GM12801 (cell line): ENCODE data around the gene COQ6.

ENCODE experiments used
- TF ChIP-seq, protein P1 (sequence below): IDR thresholded peaks from one replicate; pipeline ENCODE4 v1.5.1; 2011; ENCODE audit warnings: control low read depth; ENCODE audit not compliant: insufficient read length; ENCODE audit errors: extremely low read depth

COQ6 gene

DNA sequence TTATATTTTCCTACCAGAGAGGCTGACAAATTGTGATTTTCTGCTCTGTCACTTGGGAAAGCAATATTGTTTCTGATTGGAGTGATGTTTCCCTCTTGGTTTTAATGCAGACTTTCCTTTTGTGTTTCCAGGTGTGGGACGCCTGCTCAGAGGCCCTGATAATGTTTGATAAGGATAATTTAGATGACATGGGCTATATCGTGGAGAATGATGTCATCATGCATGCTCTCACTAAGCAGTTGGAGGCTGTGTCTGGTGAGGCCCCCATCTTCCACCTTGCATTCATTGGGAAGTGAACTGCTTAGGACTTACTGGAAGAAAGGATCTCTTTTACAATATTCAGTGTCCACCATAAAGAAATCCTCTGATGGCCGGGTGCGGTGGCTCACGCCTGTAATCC, 5.6 kb downstream of the COQ6 start:
- TF ChIP-seq, protein P1, sequence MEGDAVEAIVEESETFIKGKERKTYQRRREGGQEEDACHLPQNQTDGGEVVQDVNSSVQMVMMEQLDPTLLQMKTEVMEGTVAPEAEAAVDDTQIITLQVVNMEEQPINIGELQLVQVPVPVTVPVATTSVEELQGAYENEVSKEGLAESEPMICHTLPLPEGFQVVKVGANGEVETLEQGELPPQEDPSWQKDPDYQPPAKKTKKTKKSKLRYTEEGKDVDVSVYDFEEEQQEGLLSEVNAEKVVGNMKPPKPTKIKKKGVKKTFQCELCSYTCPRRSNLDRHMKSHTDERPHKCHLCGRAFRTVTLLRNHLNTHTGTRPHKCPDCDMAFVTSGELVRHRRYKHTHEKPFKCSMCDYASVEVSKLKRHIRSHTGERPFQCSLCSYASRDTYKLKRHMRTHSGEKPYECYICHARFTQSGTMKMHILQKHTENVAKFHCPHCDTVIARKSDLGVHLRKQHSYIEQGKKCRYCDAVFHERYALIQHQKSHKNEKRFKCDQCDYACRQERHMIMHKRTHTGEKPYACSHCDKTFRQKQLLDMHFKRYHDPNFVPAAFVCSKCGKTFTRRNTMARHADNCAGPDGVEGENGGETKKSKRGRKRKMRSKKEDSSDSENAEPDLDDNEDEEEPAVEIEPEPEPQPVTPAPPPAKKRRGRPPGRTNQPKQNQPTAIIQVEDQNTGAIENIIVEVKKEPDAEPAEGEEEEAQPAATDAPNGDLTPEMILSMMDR, result no peak

DNA sequence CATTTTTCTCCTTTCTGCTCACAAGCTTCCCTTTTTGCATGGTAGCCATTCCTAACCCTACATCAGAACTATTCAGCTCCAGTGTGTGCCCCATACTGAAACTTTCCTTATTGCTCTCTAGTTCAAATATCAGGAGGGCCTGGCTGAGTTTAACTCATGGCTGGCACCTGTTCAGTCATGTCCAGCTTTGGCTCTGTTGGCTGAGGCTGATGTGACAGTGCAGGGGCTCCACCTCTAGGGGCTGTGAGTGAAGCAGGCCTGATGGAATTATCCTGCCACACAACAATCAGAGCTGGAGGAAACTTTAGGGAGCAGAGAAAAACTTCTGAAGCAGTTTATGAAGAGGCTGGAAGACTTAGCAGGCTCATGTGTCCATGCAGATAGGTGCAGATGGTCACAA, 8.5 kb downstream of the COQ6 start:
- TF ChIP-seq, protein P1, result no peak

DNA sequence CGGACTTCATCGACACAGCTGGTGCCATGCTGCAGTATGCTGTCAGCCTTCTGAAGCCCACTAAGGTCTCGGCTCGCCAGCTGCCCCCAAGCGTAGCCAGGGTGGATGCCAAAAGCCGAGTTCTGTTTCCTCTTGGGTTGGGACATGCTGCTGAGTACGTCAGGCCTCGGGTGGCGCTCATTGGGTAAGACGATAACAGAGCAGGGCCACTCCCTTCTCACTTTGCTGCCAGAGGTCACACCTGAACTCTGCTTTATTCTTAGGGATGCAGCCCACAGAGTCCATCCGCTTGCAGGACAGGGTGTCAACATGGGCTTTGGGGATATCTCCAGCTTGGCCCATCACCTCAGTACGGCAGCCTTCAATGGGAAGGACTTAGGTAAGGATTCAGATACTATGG, 11.1 kb downstream of the COQ6 start:
- TF ChIP-seq, protein P1, result no peak

DNA sequence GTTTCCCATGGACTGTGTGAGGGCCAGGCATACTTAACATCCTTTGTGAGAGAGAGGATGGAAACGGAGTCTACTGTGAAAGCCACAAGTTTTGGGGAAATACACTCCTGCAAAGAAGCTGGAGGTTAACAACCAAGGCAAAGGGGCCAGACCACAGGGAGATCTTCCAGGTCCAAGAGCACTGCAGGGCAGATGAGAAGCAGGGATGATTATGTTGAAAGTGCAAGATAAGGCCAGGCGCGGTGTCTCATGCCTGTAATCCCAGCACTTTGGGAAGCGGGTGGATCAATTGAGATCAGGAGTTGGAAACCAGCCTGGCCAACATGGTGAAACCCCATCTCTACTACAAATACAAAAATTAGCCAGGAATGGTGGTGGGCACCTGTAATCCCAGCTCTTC, 15.1 kb downstream of the COQ6 start:
- TF ChIP-seq, protein P1, result no peak

DNA sequence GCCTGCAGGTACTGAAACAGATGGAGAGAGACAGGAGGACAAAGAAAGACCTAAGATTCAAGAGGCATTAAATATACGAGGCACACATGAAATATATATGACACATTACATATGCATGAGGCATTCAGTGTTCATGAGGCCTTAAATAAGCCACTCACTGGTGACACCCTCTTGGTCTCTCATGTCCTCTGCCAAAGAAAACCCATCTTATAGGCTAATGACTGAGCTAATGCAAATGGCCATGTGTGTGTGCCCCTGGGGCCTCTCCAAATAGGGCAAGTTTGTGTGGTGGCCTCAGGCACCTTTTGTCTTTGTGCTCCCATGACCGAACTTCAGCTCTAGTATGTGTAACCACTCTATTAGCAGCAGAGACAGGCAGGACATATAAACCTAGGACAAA, 18.8 kb downstream of the COQ6 start:
- TF ChIP-seq, protein P1, result no peak

DNA sequence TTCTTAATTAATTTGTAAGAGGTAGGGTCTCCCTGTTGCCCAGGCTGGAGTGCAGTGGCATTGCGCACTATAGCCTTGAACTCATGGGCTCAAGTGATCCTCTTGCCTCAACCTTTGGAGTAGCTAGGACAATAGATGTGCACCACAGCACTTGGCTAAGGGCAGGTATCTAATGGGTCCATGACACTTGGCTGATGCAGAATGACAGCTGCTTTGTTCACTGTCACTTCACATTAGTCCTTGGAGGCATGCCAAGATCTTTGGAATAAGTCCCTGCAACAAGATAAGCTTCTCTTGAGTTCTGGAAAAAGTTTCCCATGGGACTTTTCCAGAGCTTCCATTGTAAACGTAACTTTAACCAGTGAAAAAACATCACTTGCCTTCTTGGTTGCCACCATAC, 23.4 kb downstream of the COQ6 start:
- TF ChIP-seq, protein P1, result no peak

DNA sequence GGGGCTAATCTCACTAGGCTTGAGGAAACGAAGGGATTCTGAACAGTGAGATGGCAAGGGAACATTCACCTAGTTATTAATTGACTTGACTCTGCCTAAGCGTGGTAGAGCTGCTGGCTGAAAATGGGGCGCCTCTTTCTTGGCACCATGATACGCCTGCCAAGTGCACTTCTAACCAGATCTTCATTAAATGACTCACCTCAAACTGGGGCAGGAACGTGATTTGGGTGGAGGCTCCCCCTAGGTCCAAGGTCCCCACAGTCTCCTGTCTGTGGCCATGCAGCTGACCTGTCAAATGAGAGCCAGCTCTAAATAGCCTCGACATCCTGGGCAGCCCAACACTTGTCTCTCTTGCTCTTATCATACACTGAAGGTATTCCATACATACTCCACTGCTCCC, 26.0 kb downstream of the COQ6 start:
- TF ChIP-seq, protein P1, result no peak

DNA sequence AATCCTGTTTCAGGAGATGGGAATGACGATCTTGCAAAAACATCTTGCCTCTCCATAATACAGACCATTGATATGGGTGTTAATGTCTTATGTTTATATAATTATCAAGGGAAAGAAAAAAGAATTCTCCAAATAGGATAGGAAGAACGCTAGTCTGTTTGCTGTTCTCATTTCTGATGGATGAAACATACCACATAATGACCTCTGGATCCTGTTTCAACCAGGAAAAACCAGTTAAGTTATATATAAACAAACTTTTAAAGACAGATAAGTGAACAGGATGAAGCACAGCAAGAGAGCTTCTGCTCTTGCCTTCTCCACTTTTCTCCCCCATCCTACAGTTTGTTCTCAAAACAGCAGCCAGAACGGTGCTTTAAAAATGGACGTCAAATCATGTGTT, 27.8 kb downstream of the COQ6 start:
- TF ChIP-seq, protein P1, result no peak
